GM12878 (cell line): ENCODE results near the gene P3H3. TPM values are rescaled to one million over a fixed set of nuclear protein-coding genes. Genes with fewer than 3 reads are reported as not detected.

Experiments
- BACH1 ChIP-seq: fragments of 450-650 bp; IDR thresholded peaks from 2 replicates; pipeline ENCODE4 v1.6.1; 2017; ENCODE audit warnings: mild to moderate bottlenecking, borderline replicate concordance
- E2F8 ChIP-seq: fragments of 450-650 bp; IDR thresholded peaks from 2 replicates; pipeline ENCODE4 v1.6.1; 2018; ENCODE audit warnings: mild to moderate bottlenecking, low read depth, moderate library complexity; ENCODE audit not compliant: partially characterized antibody
- ESRRA ChIP-seq: IDR thresholded peaks from 2 replicates; pipeline ENCODE4 v1.6.1; 2012; ENCODE audit warnings: mild to moderate bottlenecking, low read length, improper control_type of control experiment
- FOS ChIP-seq: IDR thresholded peaks from 3 replicates; pipeline ENCODE4 v1.6.1; 2011; ENCODE audit warnings: borderline replicate concordance; ENCODE audit not compliant: insufficient read length; ENCODE audit errors: extremely low read depth
- FOXM1 ChIP-seq: IDR thresholded peaks from 2 replicates; pipeline ENCODE4 v1.6.1; 2012; ENCODE audit warnings: low read depth, mild to moderate bottlenecking, inconsistent platforms, low read length, moderate library complexity
- HCFC1 ChIP-seq: fragments of 150-350 bp; IDR thresholded peaks from 2 replicates; pipeline ENCODE4 v1.6.1; 2014; ENCODE audit warnings: low read length
- KDM1A ChIP-seq: fragments of 200-600 bp; sonication (generic); IDR thresholded peaks from 2 replicates; pipeline ENCODE4 v1.6.1; 2016; ENCODE audit warnings: borderline replicate concordance
- MTA2 ChIP-seq: fragments of 450-650 bp; IDR thresholded peaks from 2 replicates; pipeline ENCODE4 v1.6.1; 2016; ENCODE audit warnings: low read depth, mild to moderate bottlenecking, moderate library complexity
- NR2C1 ChIP-seq: fragments of 450-650 bp; IDR thresholded peaks from 2 replicates; pipeline ENCODE4 v1.6.1; 2017; ENCODE audit warnings: antibody characterized with exemption, mild to moderate bottlenecking, moderate library complexity
- POLR2AphosphoS2 ChIP-seq: IDR thresholded peaks from 2 replicates; pipeline ENCODE4 v1.6.1; 2011; ENCODE audit warnings: low read depth, mild to moderate bottlenecking, low read length, improper control_type of control experiment, moderate library complexity
- POLR2AphosphoS5 ChIP-seq: IDR thresholded peaks from 2 replicates; pipeline ENCODE4 v1.6.1; 2011; ENCODE audit warnings: mild to moderate bottlenecking, low read length, inconsistent platforms
- PRDM15 ChIP-seq: fragments of 450-650 bp; formaldehyde crosslinking; IDR thresholded peaks from 2 replicates; pipeline ENCODE4 v1.4.0; 2020; ENCODE audit warnings: mild to moderate bottlenecking, moderate library complexity
- RB1 ChIP-seq: fragments of 450-650 bp; formaldehyde crosslinking; IDR thresholded peaks from 2 replicates; pipeline ENCODE4 v1.6.1; 2017; ENCODE audit warnings: mild to moderate bottlenecking, borderline replicate concordance
- SREBF2 ChIP-seq: IDR thresholded peaks from 2 replicates; pipeline ENCODE4 v1.6.1; 2012; ENCODE audit warnings: mild to moderate bottlenecking, low read length
- ZNF24 ChIP-seq: fragments of 450-650 bp; IDR thresholded peaks from 2 replicates; pipeline ENCODE4 v1.6.1; 2017; ENCODE audit warnings: antibody characterized with exemption, mild to moderate bottlenecking
- ZNF687 ChIP-seq: fragments of 450-650 bp; IDR thresholded peaks from 2 replicates; pipeline ENCODE4 v1.6.1; 2017; ENCODE audit warnings: mild to moderate bottlenecking, moderate library complexity
- ZSCAN29 ChIP-seq: fragments of 450-650 bp; IDR thresholded peaks from 2 replicates; pipeline ENCODE4 v1.6.1; 2017; ENCODE audit warnings: mild to moderate bottlenecking, moderate library complexity
- polyA plus RNA-seq, 11 experiments: library from polyadenylated mRNA; depleted of rRNA in 4 of 11; unstranded in 6 of 11; stranded (reverse) in 5 of 11; fragments of >200 nt; fragmentation: Nextera tagmentation in 4 of 11; fragmentation: Illumina TruSeq in 1 of 11; extraction: Ambion mirVana in 4 of 11; extraction: Trizol in 1 of 11; gene quantifications; 1 replicate in 1 of 11; 2 replicates in 10 of 11; pipeline versions ENCODE4 v1.2.1 to v1.2.3, GENCODE V29; 2011 to 2016; ENCODE audit warnings: inconsistent platforms in 2 of 11, missing spikeins in 2 of 11, low read depth in 1 of 11
- total RNA-seq, 4 experiments: library from RNA; depleted of rRNA in 3 of 4; stranded (reverse); fragments of >200 nt in 3 of 4; fragmentation: Illumina TruSeq in 1 of 4; extraction: Trizol in 1 of 4; gene quantifications; 2 replicates each; pipeline versions ENCODE4 v1.2.1 to v1.2.3, GENCODE V29; 2013 to 2021

Gene P3H3
- total and polyA plus RNA-seq, 10 of the 15 experiments (the other 5 are each of a cell fraction or from before 2014, with no cell fraction given), result 0.03 to 0.21 (median 0.05) TPM; not detected in 7

DNA sequence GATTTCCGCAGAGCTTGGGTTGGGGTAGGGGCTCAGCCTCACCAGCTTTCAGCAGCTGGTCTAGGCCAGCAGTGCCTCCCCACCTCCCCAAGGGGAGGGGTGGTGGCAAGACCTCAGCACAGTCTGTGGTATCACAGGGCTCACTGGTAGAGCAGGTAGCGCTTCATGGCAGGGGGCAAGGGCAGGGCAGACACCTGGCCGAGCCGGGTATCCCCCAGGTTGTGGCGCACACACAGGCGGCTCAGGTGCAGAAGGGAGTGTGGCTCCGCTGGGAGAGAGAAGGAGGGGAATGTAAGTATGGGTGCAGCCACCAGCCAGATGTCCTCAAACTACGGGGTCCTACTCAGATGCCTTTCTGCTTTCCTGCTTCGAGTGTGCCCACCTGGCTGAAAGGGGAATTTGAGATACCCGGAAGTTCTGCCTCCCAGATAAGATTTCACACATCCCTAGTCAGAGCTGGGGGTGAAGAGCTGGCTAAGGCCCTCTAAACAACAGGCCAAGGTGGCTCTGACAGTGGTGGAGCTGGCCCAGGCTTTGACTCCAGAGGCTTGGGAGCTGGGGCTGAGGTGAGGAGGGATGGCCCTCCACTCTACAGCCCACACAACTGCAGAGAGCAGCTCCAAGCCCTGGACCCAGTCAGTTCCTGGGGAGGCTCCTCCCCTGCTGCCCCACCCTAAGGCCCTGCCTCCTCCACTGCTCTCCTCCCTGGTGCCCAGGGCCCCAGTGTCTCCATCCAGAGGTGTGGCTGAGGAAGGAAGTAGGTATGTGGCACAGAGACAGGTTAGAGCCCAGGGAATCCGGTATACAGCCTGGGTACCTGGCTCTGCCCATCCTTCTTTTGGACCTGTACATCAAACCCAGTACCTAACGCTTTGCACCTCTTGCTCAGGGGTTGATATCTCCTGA lies 43.1 kb downstream of the P3H3 start (continued):
- TF ChIP-seq ZNF687, result no peak
- TF ChIP-seq ESRRA, result no peak
- TF ChIP-seq MTA2, result no peak
- no peak for TF ChIP-seq ZNF24
- no peak for TF ChIP-seq SREBF2
- TF ChIP-seq BACH1, result peak; percentile 42; the same call in 1 of the 2 replicates
- peak; percentile 93 for TF ChIP-seq POLR2AphosphoS2
- TF ChIP-seq PRDM15 (CRISPR knock-in tag), result no peak
- no peak for TF ChIP-seq HCFC1
- no peak for TF ChIP-seq FOS
- no peak for TF ChIP-seq ZSCAN29
- no peak for TF ChIP-seq KDM1A
- TF ChIP-seq POLR2AphosphoS5, result peak; percentile 30; the same call in 1 of the 2 replicates
- no peak for TF ChIP-seq RB1
- TF ChIP-seq NR2C1, result no peak
- TF ChIP-seq FOXM1, result no peak
- TF ChIP-seq E2F8, result peak; percentile 17
